Liver (tissue), 9 donors: Measurements from ENCODE around the gene DCP2. TPM values are rescaled to one million over a fixed set of nuclear protein-coding genes. Genes with fewer than 3 reads are reported as not detected.
"Not testable (repeated sequence)": the region's sequence is repeated elsewhere in the genome, so short reads cannot be mapped to it uniquely, and the experiment has no call there.

Experiments
- DNase-seq: peaks from one replicate; pipeline ENCODE4 v3.0.0-alpha.2; 2017; ENCODE audit warnings: low spot score
- H3K27ac ChIP-seq, 2 donors: one replicate each; pipeline ENCODE4 v1.7.0; 2013; ENCODE audit warnings: inconsistent platforms in 2 of 2, low read length in 2 of 2, control low read depth in 1 of 2, low read depth in 1 of 2, mild to moderate bottlenecking in 1 of 2
- H3K27me3 ChIP-seq, 4 donors: one replicate each; pipeline versions ENCODE4 v1.6.1 to v1.7.0; 2013; ENCODE audit warnings: low read length in 3 of 4, inconsistent platforms in 1 of 4, mild to moderate bottlenecking in 1 of 4, moderate library complexity in 1 of 4; ENCODE audit not compliant: control insufficient read depth in 4 of 4, insufficient read depth in 4 of 4
- H3K36me3 ChIP-seq, 4 donors: one replicate each; pipeline versions ENCODE4 v1.6.1 to v1.7.0; 2013; ENCODE audit warnings: low read length in 3 of 4, mild to moderate bottlenecking in 3 of 4, low read depth in 1 of 4, moderate library complexity in 1 of 4; ENCODE audit not compliant: control insufficient read depth in 4 of 4, insufficient read depth in 3 of 4
- H3K4me1 ChIP-seq, 4 donors: one replicate each; pipeline versions ENCODE4 v1.6.1 to v1.7.0; 2013; ENCODE audit warnings: low read length in 3 of 4, mild to moderate bottlenecking in 3 of 4, moderate library complexity in 1 of 4; ENCODE audit not compliant: control insufficient read depth in 4 of 4, insufficient read depth in 4 of 4
- H3K4me3 ChIP-seq, 3 donors: one replicate each; pipeline versions ENCODE4 v1.6.1 to v1.7.0; 2013; ENCODE audit warnings: low read length in 3 of 3, control low read depth in 1 of 3, low read depth in 1 of 3, mild to moderate bottlenecking in 1 of 3
- H3K9ac ChIP-seq, 2 donors: one replicate each; pipeline ENCODE4 v1.7.0; 2013; ENCODE audit warnings: low read length in 2 of 2, mild to moderate bottlenecking in 2 of 2, moderate library complexity in 2 of 2, control low read depth in 1 of 2, low read depth in 1 of 2
- H3K9me3 ChIP-seq, 4 donors: one replicate each; pipeline versions ENCODE4 v1.6.1 to v1.7.0; 2013; ENCODE audit warnings: low read length in 3 of 4; ENCODE audit not compliant: control insufficient read depth in 4 of 4
- ATF3 ChIP-seq: IDR thresholded peaks from 2 replicates; pipeline ENCODE4 v1.6.1; 2016; ENCODE audit warnings: antibody characterized with exemption
- CTCF ChIP-seq: fragments of 150-350 bp; IDR thresholded peaks from 2 replicates; pipeline ENCODE4 v1.5.1; 2017; ENCODE audit warnings: improper control_type of control experiment, low read depth, low read length; ENCODE audit not compliant: missing input control
- EGR1 ChIP-seq, 2 donors: IDR thresholded peaks; 2 replicates each; pipeline ENCODE4 v1.6.1; 2016 to 2018; ENCODE audit warnings: antibody characterized with exemption in 2 of 2, low read depth in 2 of 2
- FOXA1 ChIP-seq: IDR thresholded peaks from 2 replicates; pipeline ENCODE4 v1.6.1; 2016; ENCODE audit warnings: antibody characterized with exemption
- HNF4A ChIP-seq, 2 donors: conservative IDR thresholded peaks; 2 replicates each; pipeline ENCODE4 v1.6.1; 2016; ENCODE audit warnings: antibody characterized with exemption in 2 of 2, mild to moderate bottlenecking in 2 of 2
- HNF4G ChIP-seq: IDR thresholded peaks from 2 replicates; pipeline ENCODE4 v1.6.1; 2016; ENCODE audit warnings: antibody characterized with exemption
- JUND ChIP-seq, 2 donors: IDR thresholded peaks; 2 replicates each; pipeline ENCODE4 v1.6.1; 2016; ENCODE audit warnings: antibody characterized with exemption in 2 of 2
- MAX ChIP-seq: IDR thresholded peaks from 2 replicates; pipeline ENCODE4 v1.6.1; 2016; ENCODE audit warnings: antibody characterized with exemption
- NR2F2 ChIP-seq: IDR thresholded peaks from 2 replicates; pipeline ENCODE4 v1.6.1; 2016; ENCODE audit warnings: antibody characterized with exemption
- RAD21 ChIP-seq, 2 donors: IDR thresholded peaks; 2 replicates each; pipeline ENCODE4 v1.6.1; 2016; ENCODE audit warnings: antibody characterized with exemption in 2 of 2, mild to moderate bottlenecking in 2 of 2
- RXRA ChIP-seq, 2 donors: IDR thresholded peaks; 2 replicates each; pipeline ENCODE4 v1.6.1; 2017 to 2018; ENCODE audit warnings: antibody characterized with exemption in 2 of 2, mild to moderate bottlenecking in 1 of 2
- SP1 ChIP-seq: IDR thresholded peaks from 2 replicates; pipeline ENCODE4 v1.6.1; 2018; ENCODE audit warnings: antibody characterized with exemption, mild to moderate bottlenecking
- TAF1 ChIP-seq: conservative IDR thresholded peaks from 2 replicates; pipeline ENCODE4 v1.6.1; 2016; ENCODE audit warnings: antibody characterized with exemption, mild to moderate bottlenecking
- YY1 ChIP-seq: IDR thresholded peaks from 2 replicates; pipeline ENCODE4 v1.6.1; 2016; ENCODE audit warnings: antibody characterized with exemption, mild to moderate bottlenecking
- ZBTB33 ChIP-seq: IDR thresholded peaks from 2 replicates; pipeline ENCODE4 v1.6.1; 2016; ENCODE audit warnings: antibody characterized with exemption
- WGBS: extraction: QIAGEN DNeasy Blood & Tissue Kit; methylation state at CpG from one replicate; pipeline ENCODE4 v1.1.7; 2013; 5-methylcytosine and 5-hydroxymethylcytosine counted together
- polyA plus RNA-seq, 2 donors: library from polyadenylated mRNA; stranded (reverse) in 1 of 2; unstranded in 1 of 2; fragments of 200-250 nt in 1 of 2; fragments of >200 nt in 1 of 2; fragmentation: Nextera tagmentation in 1 of 2; extraction: Ambion mirVana in 1 of 2; gene quantifications; one replicate each; pipeline versions ENCODE4 v1.2.1 to v1.2.3, GENCODE V29; 2013 to 2015
- total RNA-seq, 2 donors: library from RNA; depleted of rRNA; stranded (reverse); fragments of >200 nt; gene quantifications; one replicate each; pipeline ENCODE4 v1.2.3, GENCODE V29; 2014
- donor health status: healthy.
- donor health status: healthy.
- donor health status: healthy.
- donor health status: healthy.
- donor health status: healthy.

Gene DCP2
- total and polyA plus RNA-seq, 4 donors: 2.9 to 44.2 (median 12.4) TPM

- no peaks in the 10 kb centered on the region for H3K27me3 ChIP-seq
- DNase-seq: no peak
- no peak overlapping the region for H3K27ac ChIP-seq
- H3K36me3 ChIP-seq: no peaks in the 10 kb centered on the region
- H3K4me1 ChIP-seq: peaks cover 4 to 18% (median 14%) of the 10 kb centered on the region in 4 donors
- no peaks in the 10 kb centered on the region for H3K9me3 ChIP-seq
- WGBS: 92% methylated on average over 1 of the region's 1 CpG
- H3K9ac ChIP-seq: no peak overlapping the region
- no peak overlapping the region for H3K4me3 ChIP-seq
- TF ChIP-seq TAF1: no peak
Measured at GRCh38 chr5:112960315-112960714, 16.3 kb upstream of the DCP2 start.

GRCh38 chr5:112960863-112961504, 15.6 kb upstream of the DCP2 start:
- TF ChIP-seq MAX (no peak), HNF4A (conservative IDR thresholded peaks at IDR 0.05) (no peak)
- no peak overlapping the region for H3K9ac ChIP-seq
- 88% methylated on average over 6 of the region's 6 CpGs for WGBS
- DNase-seq: no peak
- H3K27ac ChIP-seq: no peak overlapping the region
- H3K4me3 ChIP-seq: no peak overlapping the region
- peaks cover 4 to 18% (median 14%) of the 10 kb centered on the region in 4 donors for H3K4me1 ChIP-seq
- no peaks in the 10 kb centered on the region for H3K36me3 ChIP-seq
- H3K27me3 ChIP-seq: no peaks in the 10 kb centered on the region
- H3K9me3 ChIP-seq: no peaks in the 10 kb centered on the region

GRCh38 chr5:112963374-112963733, 13.2 kb upstream of the DCP2 start:
- 89% methylated on average over 3 of the region's 3 CpGs for whole genome bisulfite sequencing
- not testable (repeated sequence) for H3K9ac ChIP-seq, H3K4me1 ChIP-seq, H3K4me3 ChIP-seq, H3K36me3 ChIP-seq, H3K27ac ChIP-seq, DNase-seq, H3K27me3 ChIP-seq, H3K9me3 ChIP-seq

GRCh38 chr5:112965733-112966306, 10.8 kb upstream of the DCP2 start:
- Histone ChIP-seq H3K27ac (no peak overlapping the region), H3K27me3 (no peaks in the 10 kb centered on the region), H3K4me1 (no peaks in the 10 kb centered on the region), H3K9me3 (no peaks in the 10 kb centered on the region), H3K36me3 (no peaks in the 10 kb centered on the region), H3K9ac (no peak overlapping the region), H3K4me3 (no peak overlapping the region)
- WGBS: 90% methylated on average over 8 of the region's 8 CpGs
- DNase-seq: no peak
- TF ChIP-seq SP1: no peak
- no peak for TF ChIP-seq RAD21 (IDR thresholded peaks at IDR 0.05)
- TF ChIP-seq ZBTB33: no peak
- no peak for TF ChIP-seq TAF1
- no peak for TF ChIP-seq EGR1 (IDR thresholded peaks at IDR 0.05; ENCODE audit: low read depth in 2 of 2)
- no peak for TF ChIP-seq HNF4G
- TF ChIP-seq RXRA (IDR thresholded peaks at IDR 0.05): no peak
- TF ChIP-seq MAX: no peak
- TF ChIP-seq HNF4A (conservative IDR thresholded peaks at IDR 0.05): no peak
- TF ChIP-seq ATF3: no peak
- no peak for TF ChIP-seq FOXA1
- no peak for TF ChIP-seq NR2F2
- no peak for TF ChIP-seq CTCF
- TF ChIP-seq YY1: no peak
- no peak for TF ChIP-seq JUND (IDR thresholded peaks at IDR 0.05)
